Globus pallidus (tissue), 1 donor: ENCODE data around the gene KLHDC3.
"Not testable (repeated sequence)": the region's sequence is repeated elsewhere in the genome, so short reads cannot be mapped to it uniquely, and the experiment has no call there.

Experiments
- DNase-seq: peaks from one replicate; pipeline ENCODE4 v3.0.0-alpha.2; 2015; ENCODE audit warnings: low spot score

The KLHDC3 gene

DNA sequence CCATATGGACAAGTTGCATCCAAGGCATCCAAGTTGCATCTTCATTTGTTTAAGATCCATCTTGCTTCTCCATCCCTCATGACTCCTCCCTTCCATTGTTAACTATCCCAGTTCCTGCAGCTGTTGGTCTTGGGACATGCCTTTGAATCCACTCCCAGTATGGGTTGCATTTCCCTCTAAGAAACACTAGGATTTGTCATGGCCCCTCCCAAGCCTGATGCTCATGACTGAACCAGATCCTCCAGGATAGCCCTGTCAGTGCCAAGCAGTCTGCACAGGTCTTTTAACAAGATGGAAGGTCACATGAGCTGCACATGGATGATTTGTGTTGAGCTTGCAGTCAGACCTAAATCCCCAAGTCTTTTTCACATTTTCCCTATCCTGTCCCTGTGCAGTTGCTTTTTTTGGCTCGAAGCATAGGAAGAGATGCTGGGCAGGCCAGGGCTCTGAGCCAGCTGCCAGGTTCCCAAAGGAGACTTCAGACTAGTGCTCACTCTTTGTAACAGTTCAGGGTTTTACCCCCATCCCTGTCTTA lies 25.5 kb upstream of the KLHDC3 start:
- DNase-seq: no peak

DNA sequence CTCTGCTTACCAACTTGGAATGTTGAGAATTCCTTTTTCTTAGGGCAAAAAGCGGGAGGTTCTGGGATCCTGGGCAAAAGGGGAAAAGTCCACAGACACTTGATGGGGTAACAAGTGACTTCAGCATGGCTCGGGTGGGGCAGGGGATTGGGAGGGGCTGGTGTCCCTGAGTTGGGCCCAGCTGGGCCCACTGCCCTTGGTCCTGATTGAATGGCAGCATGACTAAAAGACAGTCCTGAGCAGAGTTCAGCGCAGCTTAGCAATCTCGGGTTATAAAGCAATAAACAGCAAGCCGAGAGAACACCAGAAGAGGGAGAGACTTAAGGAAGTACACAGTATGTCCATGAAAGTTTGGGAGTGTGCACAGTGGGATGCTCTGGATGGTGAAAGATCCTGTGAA lies 24.1 kb upstream of the KLHDC3 start:
- DNase-seq: no peak

DNA sequence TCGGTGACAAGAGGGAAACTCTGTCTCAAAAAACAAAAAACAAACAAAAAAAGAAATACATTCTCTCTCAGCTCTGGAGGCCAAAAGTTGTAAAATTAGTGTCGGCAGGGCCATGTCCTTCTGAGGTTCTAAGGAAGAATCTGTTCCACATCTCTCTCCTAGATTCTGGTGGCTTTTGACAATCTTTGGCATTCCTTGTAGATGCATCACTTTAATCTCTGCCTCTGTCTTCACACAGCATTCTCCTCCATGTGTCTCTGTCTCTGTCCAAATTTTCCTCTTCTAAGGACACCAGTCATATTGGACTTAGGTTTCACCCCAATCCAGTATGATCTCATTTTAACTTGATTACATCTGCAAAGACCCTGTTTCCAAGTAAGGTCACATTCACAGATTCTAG lies 20.6 kb upstream of the KLHDC3 start:
- no peak for DNase-seq

DNA sequence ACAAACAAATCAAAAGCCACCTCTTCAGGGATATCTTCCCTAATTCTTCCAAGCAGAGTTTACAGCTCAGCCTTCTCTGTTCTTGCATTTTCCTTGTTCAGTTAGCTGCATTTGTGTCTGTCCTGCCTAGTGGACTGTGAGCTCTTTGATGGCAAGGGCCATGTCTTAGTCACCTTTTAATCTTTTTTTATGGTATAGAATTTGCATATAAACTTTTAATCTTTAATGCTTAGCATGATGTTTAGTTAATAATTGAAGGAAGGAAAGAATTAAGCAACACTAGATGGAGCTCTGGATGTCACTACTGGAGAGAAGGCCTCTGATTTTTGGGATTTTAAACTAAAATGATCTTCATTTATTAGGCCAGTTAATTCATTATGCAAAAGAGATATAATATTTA lies 17.5 kb upstream of the KLHDC3 start:
- DNase-seq: no peak

DNA sequence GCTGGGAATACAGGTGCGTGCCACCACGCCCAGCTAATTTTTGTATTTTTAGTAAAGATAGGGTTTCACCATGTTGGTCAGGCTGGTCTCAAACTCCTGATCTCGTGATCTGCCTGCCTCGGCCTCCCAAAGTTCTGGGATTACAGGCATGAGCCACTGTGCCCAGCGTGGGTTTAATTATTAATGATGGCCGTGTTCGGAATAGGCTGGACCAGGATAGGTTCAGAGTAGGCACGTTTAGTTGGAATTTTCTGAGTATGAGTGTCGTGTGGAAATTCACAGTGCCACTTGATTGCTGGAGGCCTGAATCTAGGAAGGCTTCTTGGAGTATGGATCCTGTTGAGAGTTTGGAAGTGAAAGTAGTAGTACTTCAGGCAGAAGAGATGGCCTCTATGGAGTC lies 15.8 kb upstream of the KLHDC3 start:
- not testable (repeated sequence) for DNase-seq

DNA sequence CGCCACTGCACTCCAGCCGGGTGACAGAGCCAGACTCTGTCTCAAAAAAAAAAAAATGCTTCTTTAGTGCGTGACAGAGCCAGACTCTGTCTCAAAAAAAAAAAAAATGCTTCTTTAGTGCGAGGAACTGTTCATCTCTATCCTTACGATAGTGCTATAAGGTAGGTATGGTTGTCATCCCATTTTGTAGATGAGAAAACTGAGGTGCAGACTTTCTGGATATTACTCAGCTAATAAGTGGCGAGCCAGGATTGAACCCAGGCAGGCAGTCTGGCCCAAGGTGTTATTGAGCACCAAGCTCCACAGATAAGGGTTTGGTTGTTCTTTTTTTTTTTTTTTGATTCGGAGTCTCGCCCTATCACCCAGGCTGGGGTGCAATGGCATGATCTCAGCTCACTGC lies 12.2 kb upstream of the KLHDC3 start:
- DNase-seq: no peak

DNA sequence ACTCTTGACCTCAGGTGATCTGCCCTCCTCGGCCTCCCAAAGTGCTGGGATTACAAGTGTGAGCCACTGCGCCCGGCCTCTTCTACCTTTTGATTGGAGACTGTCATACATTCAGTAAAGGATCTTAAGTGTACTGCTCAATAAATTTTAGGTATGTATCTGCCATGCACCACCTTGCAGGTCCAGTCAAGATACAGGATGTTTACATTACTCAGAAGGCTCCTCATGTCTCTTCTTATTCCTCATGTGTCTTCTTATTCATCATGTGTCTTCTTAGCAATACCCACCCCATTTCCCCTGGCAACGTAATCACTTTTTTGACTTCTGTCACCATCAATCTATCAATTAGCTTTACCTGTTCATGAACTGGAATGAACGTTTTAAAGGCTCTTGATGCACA lies 8.2 kb upstream of the KLHDC3 start:
- DNase-seq: no peak

DNA sequence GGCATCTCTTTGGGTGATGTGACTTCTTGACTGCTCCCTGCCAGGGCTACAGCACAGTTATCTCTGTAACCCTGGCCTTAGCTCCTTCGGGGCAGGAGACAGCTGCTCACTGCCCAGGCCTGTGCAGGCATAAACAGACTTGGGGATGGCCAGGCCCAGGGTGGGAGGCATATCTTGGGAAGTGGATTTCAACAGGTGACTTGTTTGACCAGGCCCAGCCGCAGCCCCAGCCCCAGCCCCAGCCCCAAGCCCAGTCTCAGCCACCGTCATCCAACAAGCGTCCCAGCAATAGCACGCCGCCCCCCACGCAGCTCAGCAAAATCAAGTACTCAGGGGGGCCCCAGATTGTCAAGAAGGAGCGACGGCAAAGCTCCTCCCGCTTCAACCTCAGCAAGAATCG lies 7.8 kb upstream of the KLHDC3 start:
- DNase-seq: no peak

DNA sequence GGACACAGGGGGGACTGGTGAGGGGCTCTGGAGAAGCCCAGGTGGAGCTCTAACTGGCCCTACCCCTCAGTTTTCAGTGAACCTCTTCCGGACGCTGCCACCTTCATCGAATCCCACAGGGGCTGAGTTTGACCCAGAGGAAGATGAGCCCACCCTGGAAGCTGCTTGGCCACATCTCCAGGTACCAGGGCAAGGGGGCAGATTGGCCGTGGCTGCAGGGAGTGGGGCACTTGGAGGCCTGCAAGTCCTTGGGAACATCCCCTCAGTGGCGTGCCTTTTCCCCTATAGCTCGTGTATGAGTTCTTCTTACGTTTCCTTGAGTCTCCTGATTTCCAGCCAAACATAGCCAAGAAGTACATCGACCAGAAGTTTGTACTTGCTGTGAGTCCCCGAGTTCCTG lies 6.9 kb upstream of the KLHDC3 start:
- no peak for DNase-seq

DNA sequence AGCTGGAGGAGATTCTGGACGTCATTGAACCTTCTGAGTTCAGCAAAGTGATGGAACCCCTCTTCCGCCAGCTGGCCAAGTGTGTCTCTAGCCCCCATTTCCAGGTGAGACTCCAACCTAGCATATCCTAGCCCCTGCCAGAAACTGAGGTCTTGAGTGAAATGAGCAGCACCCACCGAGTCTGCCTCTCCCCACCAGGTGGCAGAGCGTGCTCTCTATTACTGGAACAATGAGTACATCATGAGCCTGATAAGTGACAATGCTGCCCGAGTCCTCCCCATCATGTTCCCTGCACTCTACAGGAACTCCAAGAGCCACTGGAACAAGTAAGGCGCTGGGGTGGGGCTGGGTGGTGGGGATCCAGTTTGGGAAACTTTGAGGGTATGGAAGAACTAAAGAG lies 4.9 kb upstream of the KLHDC3 start:
- DNase-seq: no peak

DNA sequence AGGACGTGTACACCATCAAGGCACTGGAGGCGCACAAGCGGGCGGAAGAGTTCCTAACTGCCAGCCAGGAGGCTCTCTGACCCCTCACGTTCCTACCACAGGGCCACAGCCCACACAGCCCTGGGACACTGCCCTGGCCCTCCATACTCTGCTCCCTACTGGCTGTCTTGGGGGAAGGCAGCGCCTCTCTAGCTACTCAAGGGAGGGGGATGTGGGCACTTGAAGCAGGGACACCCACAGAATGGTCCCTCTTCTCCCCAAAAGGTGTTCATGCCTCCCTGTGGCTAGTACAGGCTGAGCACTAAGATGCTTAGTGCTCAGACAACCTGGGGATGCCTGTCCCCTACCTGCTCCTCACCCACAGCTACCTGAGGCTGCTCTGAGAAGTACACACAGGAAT lies 2.8 kb upstream of the KLHDC3 start:
- no peak for DNase-seq

DNA sequence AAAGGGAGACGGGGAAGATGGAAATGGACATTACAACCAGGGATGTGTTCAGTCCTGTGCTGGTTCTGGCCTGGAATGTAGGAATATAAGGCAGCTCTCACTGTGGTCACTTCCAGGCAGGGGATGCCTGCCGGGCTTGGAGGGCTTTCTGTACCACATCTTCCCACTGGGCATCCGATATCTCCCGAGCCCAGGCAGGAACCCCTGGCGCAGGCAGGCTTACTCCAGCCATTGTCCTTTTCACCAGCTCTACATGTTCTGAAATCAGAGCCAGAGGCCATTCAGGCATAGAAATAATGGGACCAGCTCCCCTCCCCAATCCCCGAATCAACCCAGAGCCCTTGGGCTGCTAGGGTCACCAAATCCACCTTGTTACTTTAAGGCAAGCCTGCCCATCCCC lies 1.7 kb upstream of the KLHDC3 start:
- no peak for DNase-seq

DNA sequence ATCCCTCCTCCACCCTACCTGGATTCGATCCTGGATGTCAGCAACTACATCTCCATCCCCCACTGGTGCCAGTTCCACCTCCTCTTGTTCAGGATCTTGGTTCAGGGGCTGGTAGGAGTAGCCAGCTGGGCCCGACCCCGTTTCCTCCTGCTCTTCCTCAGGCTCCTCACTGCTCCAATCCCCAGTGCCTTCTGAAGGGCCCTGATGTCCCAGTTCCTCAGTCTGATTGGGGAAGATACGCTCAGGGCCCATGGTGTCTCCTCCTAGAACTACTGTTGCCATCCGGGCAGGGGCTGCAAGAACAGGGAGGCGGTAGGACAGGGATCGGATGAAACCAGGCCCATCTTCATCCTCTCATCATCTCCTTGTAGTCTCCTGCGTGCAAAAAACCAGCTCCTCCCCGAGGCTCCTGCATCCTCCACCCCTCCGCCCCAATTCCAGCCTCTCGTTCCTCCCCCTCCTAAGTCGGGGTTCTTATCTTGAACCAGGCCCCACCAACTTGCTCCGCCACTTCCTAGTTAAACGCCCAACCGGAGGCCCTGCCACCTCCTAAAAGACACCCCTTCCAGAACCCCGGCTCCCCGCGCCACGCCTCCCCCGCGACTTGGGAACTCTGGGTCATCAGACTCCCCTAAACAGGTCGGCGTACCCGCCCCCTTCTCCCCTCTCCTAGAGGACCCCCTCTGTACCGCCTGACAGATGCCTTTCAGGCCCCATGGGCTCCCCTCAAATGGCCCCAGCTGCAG lies 779 bp upstream of the KLHDC3 start:
- no peak for DNase-seq

DNA sequence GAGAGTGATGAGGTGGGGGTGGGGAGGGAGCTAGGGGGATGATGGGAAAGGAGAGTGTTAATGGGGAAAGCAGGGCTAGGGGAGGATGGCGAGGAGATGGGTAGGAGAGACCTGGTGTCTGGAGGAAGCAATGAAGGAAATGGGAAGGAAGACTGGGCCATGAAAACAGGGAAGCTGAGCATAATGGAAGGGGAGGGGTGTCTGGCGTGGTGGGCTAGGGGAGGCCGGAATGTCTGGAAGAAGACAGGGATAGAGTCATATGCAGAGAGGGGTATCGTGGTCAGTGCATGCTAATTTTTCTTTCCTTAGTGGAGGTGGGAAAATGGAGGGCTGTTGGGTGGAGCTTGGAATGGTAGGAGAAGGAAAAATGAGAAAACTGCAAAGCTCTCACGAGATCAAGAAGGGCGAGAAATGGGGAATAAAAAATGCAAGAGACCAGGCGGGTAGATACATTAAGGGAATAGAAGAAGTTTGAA lies 423 bp downstream of the KLHDC3 start:
- DNase-seq: no peak

DNA sequence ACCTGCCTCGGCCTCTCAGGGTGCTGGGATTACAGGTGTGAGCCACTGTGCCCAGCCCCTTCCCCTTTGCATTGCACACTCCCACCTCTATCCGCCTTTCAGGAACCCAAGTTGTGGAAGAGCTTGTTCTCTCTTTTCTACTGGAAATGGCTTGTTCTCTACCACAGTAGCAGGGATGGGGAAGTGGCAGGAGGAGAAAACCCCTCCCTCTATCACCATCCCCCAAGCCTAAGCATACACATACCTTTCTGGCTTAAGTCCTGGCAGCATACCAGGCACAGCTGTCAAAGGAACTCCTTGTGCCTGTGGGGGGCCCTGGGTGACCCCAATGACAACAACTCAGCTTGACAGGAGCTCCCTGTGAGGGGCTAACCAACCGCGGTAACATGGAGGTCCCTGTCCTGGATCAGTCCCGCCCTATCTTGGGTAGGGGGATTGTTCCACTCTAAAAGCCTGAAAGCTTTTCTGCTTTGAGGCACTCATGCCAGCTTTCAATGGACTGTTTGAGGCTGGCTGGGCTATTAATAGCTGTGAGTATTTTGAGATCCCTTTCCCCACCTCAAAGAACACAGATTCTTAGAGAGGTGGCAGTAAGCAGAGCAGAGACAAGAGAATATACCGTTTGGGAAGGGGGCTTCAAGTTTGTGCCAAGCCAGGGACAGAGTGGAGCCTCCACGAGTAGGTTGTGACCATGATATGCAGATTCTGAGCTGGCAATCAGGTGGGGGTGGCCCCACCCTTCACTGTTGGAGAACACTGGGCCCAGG lies 2.3 kb downstream of the KLHDC3 start:
- no peak for DNase-seq

DNA sequence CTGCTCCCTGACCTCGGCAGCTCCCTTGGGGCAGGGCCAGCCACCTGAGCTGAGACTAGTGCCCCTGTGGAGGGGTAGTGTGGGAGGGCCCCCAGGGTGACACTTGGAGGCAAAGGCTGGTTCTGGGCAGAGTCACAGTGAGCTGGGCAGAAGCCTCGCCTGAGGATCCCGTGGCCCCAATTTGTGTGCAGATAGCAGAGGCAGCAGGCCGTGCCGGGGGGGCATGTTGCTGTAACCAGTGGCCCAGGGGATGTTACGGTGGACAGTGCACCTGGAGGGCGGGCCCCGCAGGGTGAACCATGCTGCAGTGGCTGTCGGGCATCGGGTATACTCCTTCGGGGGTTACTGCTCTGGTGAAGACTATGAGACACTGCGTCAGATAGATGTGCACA lies 2.9 kb downstream of the KLHDC3 start:
- DNase-seq: no peak

DNA sequence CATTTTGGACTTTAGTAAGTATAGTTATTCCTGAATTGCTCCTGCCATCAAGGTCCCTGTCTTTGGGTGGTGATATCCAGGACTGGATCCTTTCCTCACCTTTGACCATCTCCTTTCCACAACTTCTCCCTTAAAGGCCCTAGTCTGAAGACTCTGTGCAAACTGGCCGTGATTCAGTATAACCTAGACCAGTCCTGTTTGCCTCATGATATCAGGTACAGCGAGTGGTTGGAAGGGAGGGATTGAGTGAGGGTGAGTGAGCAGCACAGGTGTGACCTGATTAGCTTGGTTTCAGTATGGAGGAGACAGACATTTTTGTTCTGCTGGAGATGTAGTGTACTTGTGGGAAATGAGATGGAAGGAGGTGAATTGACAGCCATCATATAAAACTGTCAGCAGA lies 5.1 kb downstream of the KLHDC3 start:
- no peak for DNase-seq

DNA sequence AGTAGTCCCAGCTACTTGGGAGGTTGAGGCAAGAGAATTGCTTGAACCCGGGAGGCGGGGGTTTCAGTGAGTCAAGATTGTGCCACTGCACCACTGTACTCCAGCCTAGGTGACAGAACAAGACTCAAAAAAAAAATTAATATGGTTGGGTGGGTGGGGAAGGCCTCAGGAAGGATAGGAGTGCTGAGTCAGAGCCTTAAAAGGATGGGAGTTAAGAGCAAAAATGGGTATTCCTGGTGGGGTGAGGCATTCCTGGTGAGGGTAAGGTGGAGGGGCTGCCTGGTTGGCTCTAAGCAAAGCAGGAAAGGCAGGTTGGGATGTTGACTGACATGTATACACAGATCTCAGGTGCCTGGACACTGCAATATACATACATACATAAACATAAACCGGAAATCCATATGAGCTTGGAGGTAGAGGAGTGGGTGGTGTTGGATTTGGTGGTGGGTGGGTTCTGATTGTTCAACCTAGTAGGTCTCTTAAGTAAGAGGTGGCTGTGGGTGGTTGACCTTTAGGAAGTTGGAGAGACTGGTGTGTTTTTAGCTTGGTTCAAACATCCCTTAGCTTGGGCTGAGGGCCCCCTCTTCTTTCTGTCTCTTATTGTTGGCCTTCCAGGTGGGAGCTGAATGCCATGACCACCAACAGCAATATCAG lies 6.1 kb downstream of the KLHDC3 start:
- DNase-seq: no peak

DNA sequence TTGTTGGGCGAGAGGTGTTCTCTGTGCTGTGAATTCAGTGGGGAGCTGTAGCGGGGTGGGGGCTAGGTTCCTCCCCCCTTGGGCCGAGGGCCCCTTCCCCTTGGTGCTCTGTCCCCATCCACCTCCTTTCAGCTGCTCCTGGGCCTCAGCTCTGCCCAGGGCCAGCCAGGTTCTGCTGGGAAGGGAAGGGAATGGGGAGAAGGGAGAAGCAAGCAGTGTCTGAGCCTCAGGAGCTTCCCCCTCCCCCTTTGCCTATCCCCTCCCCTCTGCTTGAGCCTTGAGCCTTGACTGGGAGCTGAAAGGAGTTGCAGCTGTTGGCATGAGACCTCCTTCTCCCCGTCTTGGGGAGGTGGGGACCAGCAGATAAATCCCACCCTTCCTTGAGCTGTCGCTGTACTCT lies 6.8 kb downstream of the KLHDC3 start:
- no peak for DNase-seq

DNA sequence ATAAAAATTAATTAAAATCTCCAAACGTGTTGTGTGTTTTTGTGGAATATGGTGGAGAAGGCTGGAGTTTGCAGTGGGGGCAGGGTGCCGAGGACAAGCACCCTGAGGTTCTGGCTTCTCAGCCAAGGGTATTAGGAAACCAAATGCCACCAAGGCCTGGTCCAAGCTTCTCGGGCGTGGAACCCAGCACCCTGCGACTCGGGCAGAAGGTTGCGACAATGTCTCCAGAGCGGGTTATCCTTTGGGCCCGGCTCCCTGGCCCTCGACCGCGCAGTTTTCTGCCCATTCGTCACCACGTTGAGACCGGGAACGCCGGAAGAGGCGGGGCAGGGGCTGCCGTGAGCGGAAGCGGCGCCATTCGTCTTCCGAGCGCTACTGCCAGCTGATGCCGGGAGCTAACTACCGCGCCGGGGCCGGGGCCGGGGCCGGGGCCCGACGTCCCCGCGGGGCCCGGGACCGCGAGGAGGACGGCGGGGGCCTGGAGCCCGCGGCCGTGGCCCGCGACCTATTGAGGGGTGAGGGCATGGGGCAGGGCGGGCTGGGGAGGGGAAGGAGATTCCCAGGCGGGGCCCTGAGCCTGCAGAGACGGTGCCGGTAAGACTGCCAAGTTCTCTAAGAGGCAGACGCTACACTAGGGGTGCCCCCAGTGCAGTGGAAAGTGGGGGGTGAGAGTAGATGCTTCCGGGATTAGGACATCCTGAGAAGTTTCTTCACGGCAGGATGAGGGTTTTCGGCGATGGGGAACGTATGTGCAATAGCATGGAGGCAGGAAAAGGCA lies 7.4 kb downstream of the KLHDC3 start, which contains the start of gene RRP36:
Gene RRP36, plus strand, starts transcription at position 354 of the 778 bp plus-strand sequence. Its CDS starts 32 bp downstream, at position 386.
- DNase-seq: peak; percentile 64

DNA sequence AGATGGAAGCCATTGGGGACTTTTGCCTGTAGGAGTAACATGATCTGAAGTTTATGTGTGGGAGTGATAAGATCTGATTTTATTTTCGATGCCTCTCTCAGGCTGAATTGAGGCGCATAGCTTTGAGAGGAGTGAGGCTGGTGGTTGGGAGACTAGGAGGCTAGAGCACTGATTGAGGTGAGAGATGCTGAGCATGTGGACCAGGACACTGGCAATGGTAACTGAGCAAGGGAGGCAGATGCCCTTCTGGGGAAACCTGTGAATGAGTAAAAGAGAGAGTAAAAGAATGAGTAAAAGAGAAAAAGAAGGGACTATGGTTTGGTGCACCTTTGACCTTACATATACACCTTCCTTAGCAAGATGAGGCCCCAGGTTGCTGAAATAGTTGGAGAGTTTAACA lies 10.4 kb downstream of the KLHDC3 start:
- DNase-seq: no peak

DNA sequence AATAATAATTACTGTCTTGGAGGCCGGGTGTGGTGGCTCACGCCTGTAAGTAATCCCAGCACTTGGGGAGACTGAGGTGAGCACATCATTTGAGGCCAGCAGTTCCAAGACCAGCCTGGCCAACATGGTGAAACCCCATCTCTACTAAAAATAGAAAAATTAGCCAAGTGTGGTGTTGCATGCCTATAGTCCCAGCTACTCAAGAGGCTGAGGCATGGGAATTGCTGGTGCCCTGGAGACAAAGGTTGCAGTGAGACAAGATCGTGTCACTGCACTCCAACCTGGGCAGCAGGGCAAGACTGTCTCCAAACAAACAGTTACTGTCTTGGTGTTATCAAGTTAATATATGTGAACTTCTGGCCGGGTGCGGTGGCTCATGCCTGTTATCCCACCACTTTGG lies 12.3 kb downstream of the KLHDC3 start:
- no peak for DNase-seq
